GF-D8 (cell line): ENCODE results near the gene SERPINB2.

ENCODE experiments used
- DNase-seq: peaks from one replicate; lab custom pipeline; 2025; lab: John Stamatoyannopoulos, UW

SERPINB2 gene

GRCh38 chr18:63888470-63889190 lies 1.1 kb downstream of the SERPINB2 start:
- no peak for DNase-seq

GRCh38 chr18:63889626-63890025 lies 2.1 kb downstream of the SERPINB2 start:
- DNase-seq: peak; percentile 37

DNA sequence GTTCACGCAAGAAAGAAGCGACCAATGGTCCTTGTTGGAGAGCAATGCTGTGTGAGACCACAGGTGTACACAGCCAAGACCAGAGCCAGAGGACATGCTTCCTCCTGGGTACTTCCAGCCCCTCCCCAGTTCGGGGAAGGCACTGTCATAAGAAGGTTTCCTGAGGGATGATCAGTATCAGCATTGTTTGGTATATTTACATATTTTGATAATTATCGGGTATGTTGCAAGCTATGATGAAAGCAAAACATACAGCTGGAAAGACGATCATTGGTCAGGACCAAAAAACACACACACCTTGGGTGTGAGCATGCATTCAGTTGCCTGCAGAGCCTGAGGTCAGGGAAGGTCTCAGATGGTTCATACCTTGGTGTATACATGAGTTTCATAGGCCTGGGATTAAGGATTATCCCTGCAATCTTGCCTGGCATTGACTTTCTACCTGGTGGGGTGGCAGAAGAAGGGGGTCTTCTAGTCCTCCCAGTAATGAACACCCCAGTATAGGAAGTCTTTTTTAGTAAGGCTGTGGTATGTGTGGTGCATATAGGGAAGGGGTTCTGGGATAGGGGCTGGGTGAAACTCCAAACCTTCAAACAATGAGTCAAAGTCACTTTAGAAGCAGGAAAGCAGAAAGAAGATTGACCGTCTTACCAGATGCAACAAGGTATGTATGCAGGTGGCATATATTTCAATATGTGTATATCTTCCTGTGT lies 2.9 kb downstream of the SERPINB2 start:
- no peak for DNase-seq

GRCh38 chr18:63890950-63891304 lies 3.4 kb downstream of the SERPINB2 start:
- DNase-seq: peak; percentile 55

DNA sequence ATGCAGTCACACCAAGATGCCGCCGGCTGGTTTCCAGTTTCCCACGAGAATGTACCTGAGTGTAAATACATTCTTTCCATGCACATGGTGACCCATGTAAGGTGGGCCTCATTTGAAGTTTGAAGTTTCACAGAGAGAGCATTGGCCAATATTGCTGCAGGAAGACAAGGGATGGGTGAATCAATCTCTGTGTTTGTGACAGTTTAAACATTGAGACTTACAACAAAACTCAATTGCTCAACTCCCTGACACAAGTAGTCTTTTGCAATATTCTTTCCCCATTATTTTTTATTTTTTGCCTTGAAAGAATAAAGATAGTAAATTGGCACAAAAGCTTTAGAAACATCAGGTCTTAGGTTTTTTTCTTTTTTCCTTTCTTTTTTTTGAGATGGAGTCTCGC lies 5.1 kb downstream of the SERPINB2 start:
- peak; percentile 13 for DNase-seq

- no peak for DNase-seq
Measured at GRCh38 chr18:63894106-63894772, 6.7 kb downstream of the SERPINB2 start.

DNA sequence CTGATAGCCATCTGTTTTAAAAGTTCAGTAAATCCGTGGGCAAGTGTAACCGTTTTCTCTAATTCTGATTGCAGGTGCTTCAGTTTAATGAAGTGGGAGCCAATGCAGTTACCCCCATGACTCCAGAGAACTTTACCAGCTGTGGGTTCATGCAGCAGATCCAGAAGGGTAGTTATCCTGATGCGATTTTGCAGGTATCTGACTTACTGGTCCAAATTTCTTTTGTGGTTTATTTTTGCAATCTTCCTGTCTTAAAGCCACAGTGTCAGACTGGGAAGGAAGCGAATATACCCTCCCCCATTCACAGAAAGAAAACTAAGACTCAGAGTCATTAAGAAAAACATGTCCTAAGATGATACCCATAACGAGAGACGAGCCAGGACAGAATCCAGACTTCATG lies 7.7 kb downstream of the SERPINB2 start:
- DNase-seq: peak; percentile 52

- DNase-seq: no peak
Measured at GRCh38 chr18:63897072-63897471, 9.6 kb downstream of the SERPINB2 start.

DNA sequence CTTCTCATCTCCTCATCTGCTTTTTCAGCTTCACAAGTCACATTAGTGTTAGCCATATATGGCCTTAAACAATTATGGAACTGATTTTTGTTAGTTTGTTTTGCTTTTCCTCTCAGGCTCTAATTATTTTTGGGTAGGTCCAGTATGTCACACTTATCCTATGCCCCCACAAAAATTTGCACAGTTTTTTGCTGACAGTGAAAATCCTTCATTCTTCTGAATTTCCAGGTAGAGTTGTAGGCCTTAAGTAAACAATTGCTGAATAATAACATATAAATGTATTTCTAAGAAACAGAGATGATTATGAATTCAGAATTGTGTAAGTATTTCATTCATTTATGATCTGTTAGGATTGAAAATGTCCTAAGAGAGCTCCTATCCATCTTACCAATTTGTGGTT lies 11.7 kb downstream of the SERPINB2 start:
- no peak for DNase-seq

GRCh38 chr18:63903851-63904570 lies 16.5 kb downstream of the SERPINB2 start:
- DNase-seq: no peak

DNA sequence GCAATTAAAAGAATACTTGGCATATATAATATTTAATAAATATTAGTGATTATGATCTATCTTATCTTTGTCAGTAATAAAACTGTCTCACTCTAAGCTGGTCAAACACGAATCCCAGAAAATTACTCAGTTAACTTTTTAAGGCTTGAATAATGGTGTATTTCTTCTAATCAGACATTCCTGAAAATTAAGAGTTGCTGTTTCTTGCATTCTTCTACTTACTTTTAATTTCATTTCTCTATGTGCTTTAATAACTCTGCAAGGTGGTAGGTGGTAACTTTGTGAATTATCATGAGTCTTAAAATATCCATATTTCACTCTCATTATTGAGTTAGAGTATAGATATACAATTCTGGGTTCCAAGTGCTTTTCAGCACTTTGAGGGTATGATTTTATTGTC lies 17.2 kb downstream of the SERPINB2 start:
- DNase-seq: no peak

GRCh38 chr18:63905361-63905760 lies 17.9 kb downstream of the SERPINB2 start:
- DNase-seq: peak; percentile 11

DNA sequence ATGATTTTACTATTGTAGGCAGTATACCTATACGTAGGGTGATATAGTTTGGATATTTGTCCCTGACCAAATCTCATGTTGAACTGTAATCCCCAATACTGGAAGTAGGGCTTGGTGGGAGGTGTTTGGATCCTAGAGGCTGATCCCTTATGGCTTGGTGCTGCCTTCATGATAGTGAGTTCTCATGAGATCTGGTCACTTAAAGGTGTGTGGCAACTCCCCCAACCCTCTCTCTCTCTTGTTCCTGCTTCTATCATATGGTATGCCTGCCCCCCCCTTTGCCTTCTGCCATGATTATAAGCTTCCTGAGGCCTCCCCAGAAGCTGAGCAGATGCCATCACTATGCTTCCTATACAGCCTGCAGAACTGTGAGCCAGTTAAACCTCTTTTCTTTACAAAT lies 18.6 kb downstream of the SERPINB2 start:
- no peak for DNase-seq

- DNase-seq: no peak
Measured at GRCh38 chr18:63907664-63908063, 20.2 kb downstream of the SERPINB2 start, which contains the start of gene SERPINB10. Gene SERPINB10, plus strand, starts transcription at chr18:63907958. Its CDS starts 7,553 bp downstream, at chr18:63915511.

GRCh38 chr18:63908858-63909257 lies 21.4 kb downstream of the SERPINB2 start:
- no peak for DNase-seq

- DNase-seq: no peak
Measured at GRCh38 chr18:63909870-63910269, 22.4 kb downstream of the SERPINB2 start.

DNA sequence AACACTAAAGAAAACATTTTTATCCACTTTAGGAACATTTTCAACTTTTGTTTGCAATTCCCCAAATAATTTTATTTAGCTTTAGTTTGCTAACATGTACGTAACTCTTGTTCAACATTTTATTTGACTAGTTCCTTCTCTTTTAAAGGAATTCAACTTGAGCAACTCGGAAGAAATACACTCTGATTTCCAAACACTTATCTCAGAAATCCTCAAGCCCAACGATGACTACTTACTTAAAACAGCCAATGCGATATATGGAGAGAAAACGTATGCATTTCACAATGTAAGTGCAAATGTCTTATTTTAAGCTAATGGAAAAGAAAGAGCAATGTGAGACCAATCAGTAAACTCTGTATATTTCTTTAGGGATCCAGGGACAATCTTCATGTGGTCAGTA lies 30.3 kb downstream of the SERPINB2 start:
- no peak for DNase-seq

GRCh38 chr18:63922049-63922448 lies 34.5 kb downstream of the SERPINB2 start:
- no peak for DNase-seq

GRCh38 chr18:63924551-63924950 lies 37.0 kb downstream of the SERPINB2 start:
- no peak for DNase-seq

GRCh38 chr18:63928331-63928730 lies 40.8 kb downstream of the SERPINB2 start:
- DNase-seq: no peak

DNA sequence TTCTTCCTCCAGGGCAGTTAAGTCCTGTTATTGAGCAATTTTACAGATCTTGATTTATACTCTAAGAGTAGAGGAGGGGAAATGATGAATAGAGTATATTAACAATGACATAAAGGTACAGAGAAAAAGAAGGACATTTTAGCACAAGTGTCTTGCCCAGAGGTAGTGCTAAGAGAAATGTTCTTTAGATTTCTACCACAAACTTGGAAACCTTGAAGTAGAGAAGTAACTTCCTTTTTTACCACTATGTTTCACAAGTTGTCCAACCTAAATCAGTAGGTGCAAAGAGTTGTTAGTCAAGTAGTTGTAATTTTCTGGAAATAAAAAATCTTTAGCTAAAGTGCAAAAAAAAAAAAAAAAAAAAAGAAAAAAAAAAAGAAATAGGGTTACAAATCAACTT lies 41.9 kb downstream of the SERPINB2 start:
- peak; percentile 15 for DNase-seq

GRCh38 chr18:63930773-63931354 lies 43.4 kb downstream of the SERPINB2 start:
- DNase-seq: no peak
